Neuronal stem cell (in vitro differentiated cells): ENCODE measurements around the gene HOXD9.

Source experiments
- DNase-seq: peaks from one replicate; pipeline ENCODE4 v3.0.0-alpha.2; 2013; ENCODE audit warnings: low spot score
- H2AFZ ChIP-seq: one replicate; pipeline ENCODE4 v1.6.1; 2013; ENCODE audit warnings: mild to moderate bottlenecking, low read length, inconsistent platforms
- H2AK5ac ChIP-seq: 2 replicates; pipeline ENCODE4 v1.6.1; 2013; ENCODE audit warnings: low read depth, mild to moderate bottlenecking, inconsistent platforms, low read length, moderate library complexity, mixed read lengths
- H2BK120ac ChIP-seq: 2 replicates; pipeline ENCODE4 v1.6.1; 2013; ENCODE audit warnings: low read depth, mild to moderate bottlenecking, inconsistent platforms, low read length, moderate library complexity, mixed read lengths
- H2BK12ac ChIP-seq: one replicate; pipeline ENCODE4 v1.6.1; 2013; ENCODE audit warnings: low read length, inconsistent platforms
- H2BK15ac ChIP-seq: 2 replicates; pipeline ENCODE4 v1.6.1; 2013; ENCODE audit warnings: mild to moderate bottlenecking, low read length, inconsistent platforms, mixed read lengths
- H2BK5ac ChIP-seq: one replicate; pipeline ENCODE4 v1.6.1; 2013; ENCODE audit warnings: inconsistent platforms, mild to moderate bottlenecking, low read length, moderate library complexity
- H3K14ac ChIP-seq: one replicate; pipeline ENCODE4 v1.6.1; 2013; ENCODE audit warnings: low read length, inconsistent platforms
- H3K18ac ChIP-seq: 2 replicates; pipeline ENCODE4 v1.6.1; 2013; ENCODE audit warnings: low read length, inconsistent platforms
- H3K23ac ChIP-seq: 2 replicates; pipeline ENCODE4 v1.6.1; 2013; ENCODE audit warnings: low read depth, mild to moderate bottlenecking, mixed read lengths, low read length, inconsistent platforms; ENCODE audit not compliant: poor library complexity
- H3K27ac ChIP-seq: replicated peaks from 3 replicates; pipeline ENCODE4 v1.5.1; 2013; ENCODE audit warnings: low read length, inconsistent platforms
- H3K27me3 ChIP-seq, 3 experiments: 2 replicates each; pipeline ENCODE4 v1.6.1; 2013; ENCODE audit warnings: low read length in 3 of 3, mild to moderate bottlenecking in 2 of 3, inconsistent platforms in 1 of 3, low read depth in 1 of 3, mixed read lengths in 1 of 3, moderate library complexity in 1 of 3; ENCODE audit not compliant: control insufficient read depth in 3 of 3, insufficient read depth in 3 of 3
- H3K36me3 ChIP-seq, 2 donors: replicated peaks in 1 of 2; 2 replicates each; pipeline ENCODE4 v1.6.1; 2013; ENCODE audit warnings: low read length in 2 of 2; ENCODE audit not compliant: control insufficient read depth in 2 of 2, insufficient read depth in 2 of 2
- H3K4ac ChIP-seq: 2 replicates; pipeline ENCODE4 v1.6.1; 2013; ENCODE audit warnings: inconsistent platforms, mild to moderate bottlenecking, low read length, moderate library complexity
- H3K4me1 ChIP-seq, 2 donors: 1 replicate in 1 of 2; 2 replicates in 1 of 2; pipeline ENCODE4 v1.6.1; 2013; ENCODE audit warnings: low read length in 2 of 2, low read depth in 1 of 2; ENCODE audit not compliant: control insufficient read depth in 2 of 2, insufficient read depth in 1 of 2
- H3K4me2 ChIP-seq: one replicate; pipeline ENCODE4 v1.6.1; 2013; ENCODE audit warnings: mild to moderate bottlenecking, low read length, inconsistent platforms; ENCODE audit not compliant: insufficient read depth, poor library complexity, severe bottlenecking
- H3K4me3 ChIP-seq, 2 donors: 2 replicates each; pipeline ENCODE4 v1.5.1; 2013; ENCODE audit warnings: low read length in 2 of 2, mild to moderate bottlenecking in 2 of 2, inconsistent platforms in 1 of 2, moderate library complexity in 1 of 2
- H3K79me1 ChIP-seq: one replicate; pipeline ENCODE4 v1.6.1; 2013; ENCODE audit warnings: low read depth, mild to moderate bottlenecking, inconsistent platforms, low read length, moderate library complexity
- H3K9ac ChIP-seq: one replicate; pipeline ENCODE4 v1.6.1; 2013; ENCODE audit warnings: mild to moderate bottlenecking, low read depth, low read length, inconsistent platforms; ENCODE audit not compliant: poor library complexity
- H3K9me3 ChIP-seq, 2 donors: replicated peaks in 1 of 2; 2 replicates each; pipeline versions ENCODE3 to v1.6.1; 2013; ENCODE audit warnings: low read length in 2 of 2, mild to moderate bottlenecking in 2 of 2, inconsistent platforms in 1 of 2, low read depth in 1 of 2, mixed read lengths in 1 of 2, moderate library complexity in 1 of 2; ENCODE audit not compliant: control insufficient read depth in 2 of 2, insufficient read depth in 1 of 2
- H4K8ac ChIP-seq: one replicate; pipeline ENCODE4 v1.6.1; 2013; ENCODE audit warnings: low read depth, mild to moderate bottlenecking, inconsistent platforms, low read length, moderate library complexity
- H4K91ac ChIP-seq: one replicate; pipeline ENCODE4 v1.6.1; 2013; ENCODE audit warnings: low read length, low read depth, mild to moderate bottlenecking, inconsistent platforms; ENCODE audit not compliant: poor library complexity
- WGBS, 2 donors: extraction: QIAGEN DNeasy Blood & Tissue Kit; methylation state at CpG; one replicate each; pipeline ENCODE4 v1.1.7; 2013; ENCODE audit warnings: missing lambda C conversion rate in 2 of 2, mixed read lengths in 1 of 2; ENCODE audit not compliant: insufficient read length in 2 of 2, insufficient replicate concordance in 1 of 2; ENCODE audit errors: extremely low coverage in 2 of 2; 5-methylcytosine and 5-hydroxymethylcytosine counted together

HOXD9 gene

GRCh38 chr2:176149481-176149938 is 27.0 kb downstream of the HOXD9 start:
- DNase-seq: no peak
- Histone ChIP-seq H2BK15ac (no peak overlapping the region), H3K4me3 (no peak overlapping the region), H3K14ac (peak overlapping the region; percentile 7), H3K9me3 (peaks cover 0 to 9% of the 10 kb centered on the region in 2 donors), H3K79me1 (no peaks in the 10 kb centered on the region), H3K27ac (no peak overlapping the region), H3K36me3 (no peaks in the 10 kb centered on the region), H3K18ac (no peak overlapping the region), H3K9ac (no peak overlapping the region), H2BK120ac (no peak overlapping the region), H2AFZ (no peak overlapping the region), H3K23ac (no peak overlapping the region), H2AK5ac (no peak overlapping the region), H3K4ac (no peak overlapping the region), H2BK12ac (no peak overlapping the region), H3K4me2 (no peak overlapping the region), H3K4me1 (no peaks in the 10 kb centered on the region), H2BK5ac (no peak overlapping the region), H4K8ac (no peak overlapping the region), H4K91ac (no peak overlapping the region), H3K27me3 (peaks cover 59 to 100% (median 97%) of the 10 kb centered on the region in 3 experiments)
- no CpG with 5 or more reads among the region's 22 CpGs for WGBS, 2 donors

GRCh38 chr2:176149939-176150583 is 27.5 kb downstream of the HOXD9 start:
- Histone ChIP-seq H3K27me3 (peaks cover 63 to 100% (median 99%) of the 10 kb centered on the region in 3 experiments), H2AFZ (no peak overlapping the region), H2BK120ac (no peak overlapping the region), H3K9me3 (peaks cover 0 to 9% of the 10 kb centered on the region in 2 donors), H3K4ac (no peak overlapping the region), H3K4me3 (no peak overlapping the region), H3K27ac (no peak overlapping the region), H2BK15ac (no peak overlapping the region), H3K14ac (no peak overlapping the region), H2AK5ac (no peak overlapping the region), H4K91ac (no peak overlapping the region), H3K18ac (no peak overlapping the region), H2BK5ac (no peak overlapping the region), H3K36me3 (no peaks in the 10 kb centered on the region), H3K4me1 (no peaks in the 10 kb centered on the region), H3K23ac (no peak overlapping the region), H3K79me1 (no peaks in the 10 kb centered on the region), H2BK12ac (no peak overlapping the region), H4K8ac (no peak overlapping the region), H3K4me2 (no peak overlapping the region), H3K9ac (no peak overlapping the region)
- WGBS, 2 donors: no CpG with 5 or more reads among the region's 24 CpGs
- DNase-seq: no peak

- Histone ChIP-seq H3K4me2 (no peak overlapping the region), H2BK15ac (no peak overlapping the region), H3K79me1 (no peaks in the 10 kb centered on the region), H2BK120ac (no peak overlapping the region), H2AK5ac (no peak overlapping the region), H4K8ac (no peak overlapping the region), H3K4me3 (no peak overlapping the region), H3K4ac (no peak overlapping the region), H2BK12ac (no peak overlapping the region), H3K14ac (no peak overlapping the region), H3K36me3 (no peaks in the 10 kb centered on the region), H3K18ac (no peak overlapping the region), H3K9me3 (peaks cover 0 to 9% of the 10 kb centered on the region in 2 donors), H3K27ac (no peak overlapping the region), H3K9ac (no peak overlapping the region), H2BK5ac (no peak overlapping the region), H4K91ac (no peak overlapping the region), H3K23ac (peak overlapping the region; percentile 59), H3K27me3 (peaks cover 62 to 100% (median 98%) of the 10 kb centered on the region in 3 experiments), H2AFZ (no peak overlapping the region), H3K4me1 (no peaks in the 10 kb centered on the region)
- no CpG with 5 or more reads among the region's 14 CpGs for WGBS, 2 donors
- no peak for DNase-seq
Measured at GRCh38 chr2:176150584-176151441, 28.3 kb downstream of the HOXD9 start.
